HUDEP-2 (cell line): ENCODE measurements around the gene PARD3B.

Source experiments
- DNase-seq, 76 experiments: peaks; one replicate each; lab custom pipeline; 2025; ENCODE audit not compliant: unreplicated experiment in 76 of 76; lab: John Stamatoyannopoulos, UW

Gene PARD3B

DNA sequence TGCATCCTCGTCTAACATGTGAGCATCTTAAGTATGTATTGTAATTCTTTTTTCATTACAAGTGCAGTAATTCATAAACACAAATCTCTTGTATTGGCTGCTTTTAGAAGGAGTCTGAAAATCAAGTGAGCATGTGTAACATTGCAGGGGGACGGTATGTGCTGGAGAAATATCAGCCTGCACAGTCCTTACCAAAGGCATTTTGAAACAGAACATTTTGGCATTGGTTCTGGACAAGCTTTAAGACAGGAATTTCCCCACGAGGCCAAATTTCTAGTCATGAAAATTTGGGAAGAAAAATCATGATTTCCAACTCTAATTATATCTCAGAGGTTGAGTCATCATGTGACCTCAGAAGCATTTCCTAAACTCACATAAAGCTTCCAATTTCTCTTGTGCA lies 1112.3 kb downstream of the PARD3B start:
- no peak for DNase-seq

DNA sequence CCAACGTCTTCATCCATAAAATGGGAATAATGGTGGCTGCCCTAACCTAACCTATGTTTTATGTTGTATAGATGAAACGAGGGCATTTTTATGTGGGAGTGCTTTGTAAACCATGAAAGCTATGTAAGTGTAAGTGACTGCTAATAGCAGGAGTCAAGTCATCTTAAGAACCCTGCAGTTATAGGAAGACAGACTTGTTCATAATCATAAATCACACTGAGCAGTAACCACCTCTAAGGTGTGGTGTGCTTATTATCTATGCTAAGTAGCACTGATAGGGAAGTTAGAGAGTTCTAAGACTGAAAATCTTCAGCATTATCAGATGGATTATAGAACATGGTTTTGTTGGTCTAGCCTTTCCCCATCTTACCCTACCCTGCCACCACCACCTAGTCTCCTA lies 1112.8 kb downstream of the PARD3B start:
- DNase-seq: no peak

DNA sequence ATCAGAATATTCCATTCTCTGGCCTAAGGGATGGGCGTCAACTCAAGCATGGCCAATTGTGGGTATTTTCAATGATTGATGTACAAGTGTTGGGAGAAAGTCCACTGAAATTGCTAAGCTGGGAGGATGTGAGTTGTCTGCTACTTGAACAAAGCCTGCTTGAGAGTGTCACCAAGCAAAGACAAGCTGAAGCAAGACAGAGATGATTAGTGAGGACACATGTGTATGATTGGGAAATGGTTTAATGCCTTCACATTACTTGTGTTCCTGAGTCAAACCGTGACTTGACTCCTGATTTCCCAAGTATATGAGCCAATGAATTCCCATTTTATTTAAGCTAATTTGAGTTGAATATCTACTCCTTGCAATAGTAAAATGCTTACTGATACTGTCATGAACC lies 1113.3 kb downstream of the PARD3B start:
- DNase-seq: no peak

DNA sequence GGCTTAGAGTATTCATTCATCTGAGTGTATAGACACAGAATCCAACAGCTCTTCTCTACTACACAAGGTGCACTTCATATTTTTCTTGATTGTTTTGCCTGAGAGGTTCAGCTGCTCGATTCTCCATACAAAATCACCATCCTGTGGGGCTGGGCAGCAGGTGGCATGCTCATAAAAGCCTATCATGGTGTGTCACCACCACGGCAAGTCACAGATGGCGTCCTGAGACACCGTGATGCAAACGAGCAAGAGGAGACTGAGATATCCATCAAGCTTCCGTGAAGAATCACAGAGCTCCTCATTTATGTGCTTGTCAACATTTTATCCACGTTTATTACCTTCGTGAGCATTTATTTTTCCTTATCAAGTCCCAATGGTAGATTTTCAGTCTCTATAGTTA lies 1114.6 kb downstream of the PARD3B start:
- no peak for DNase-seq

DNA sequence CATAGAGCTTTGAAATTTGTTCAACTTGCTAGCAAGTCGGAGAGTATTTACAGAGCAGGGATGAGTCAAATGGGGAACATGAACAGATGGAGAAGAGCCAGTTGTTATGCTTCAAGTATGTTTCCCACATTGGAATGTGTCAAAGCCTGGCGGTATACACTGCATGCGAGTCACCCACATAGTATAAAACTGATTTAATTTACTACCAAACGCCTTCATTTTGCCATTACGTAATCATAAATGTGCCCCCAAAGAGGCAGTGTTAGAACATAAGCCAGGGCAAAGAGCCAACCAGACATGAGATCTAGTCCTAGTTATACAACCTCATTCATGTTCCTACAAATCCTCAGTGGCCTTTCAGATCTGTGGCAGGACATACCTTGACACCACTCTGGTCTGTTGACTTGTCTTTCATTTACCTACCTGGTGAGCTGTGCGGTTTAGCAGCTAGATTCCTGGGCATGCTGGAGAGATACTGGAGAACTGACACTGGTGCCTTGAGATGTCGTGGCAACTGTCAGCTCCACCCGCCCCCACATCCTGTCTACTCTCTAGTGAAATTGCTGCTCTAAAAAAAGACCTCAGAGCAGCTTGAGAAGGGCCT lies 1115.3 kb downstream of the PARD3B start:
- DNase-seq: no peak

DNA sequence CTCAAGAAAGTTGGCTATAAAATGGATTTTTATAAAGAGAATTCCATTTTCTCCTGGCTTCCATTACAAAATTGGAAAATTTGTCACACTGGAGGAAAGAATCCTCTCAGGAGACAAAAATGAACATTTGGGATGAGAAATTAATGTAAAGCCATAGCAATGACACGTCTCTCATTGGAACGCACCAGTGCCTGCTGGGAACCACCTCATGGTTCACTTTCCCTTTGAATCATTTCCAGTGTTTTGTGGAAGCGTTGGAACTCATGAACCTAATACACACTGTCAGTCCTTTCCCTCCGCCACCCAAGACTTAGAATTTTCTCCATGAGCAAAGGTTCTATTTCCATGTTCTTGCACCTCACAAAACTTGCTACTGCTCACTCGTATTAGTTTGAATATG lies 1116.0 kb downstream of the PARD3B start:
- no peak for DNase-seq

DNA sequence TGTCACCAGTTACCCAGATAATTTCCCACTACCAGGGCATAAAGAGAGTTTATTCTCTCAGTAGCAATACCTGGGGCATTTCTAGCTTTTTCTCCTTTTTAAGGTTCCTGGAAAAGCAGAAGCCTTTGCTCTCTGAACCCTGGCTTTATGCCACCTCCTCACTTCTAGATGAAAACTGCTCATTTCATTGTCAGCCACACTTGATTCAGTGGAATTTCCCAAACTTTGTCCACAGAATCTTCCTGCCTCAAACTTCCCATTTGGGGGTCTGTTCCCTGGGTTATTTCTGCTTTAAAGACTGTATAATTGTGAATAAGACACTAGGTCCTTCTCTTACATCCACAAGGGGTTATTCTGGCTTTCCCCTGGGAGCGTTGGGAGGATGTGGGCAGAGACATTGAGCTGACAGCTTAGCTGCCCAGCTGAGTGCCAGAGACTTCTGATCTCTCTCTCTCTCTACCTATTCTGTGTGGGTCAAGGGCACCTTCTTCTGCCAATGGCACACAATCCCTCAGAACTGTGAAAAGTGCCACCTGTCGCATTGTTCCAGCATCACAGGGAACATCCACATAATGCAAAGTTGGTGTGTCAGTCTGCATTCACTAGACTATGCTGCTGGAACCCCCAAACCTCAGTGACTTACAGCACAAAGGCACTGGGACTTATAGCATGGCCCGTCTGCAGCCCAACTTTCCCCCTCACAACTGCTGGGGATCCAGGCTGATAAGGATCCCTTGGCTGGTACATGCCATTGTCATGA lies 1117.1 kb downstream of the PARD3B start:
- no peak for DNase-seq

DNA sequence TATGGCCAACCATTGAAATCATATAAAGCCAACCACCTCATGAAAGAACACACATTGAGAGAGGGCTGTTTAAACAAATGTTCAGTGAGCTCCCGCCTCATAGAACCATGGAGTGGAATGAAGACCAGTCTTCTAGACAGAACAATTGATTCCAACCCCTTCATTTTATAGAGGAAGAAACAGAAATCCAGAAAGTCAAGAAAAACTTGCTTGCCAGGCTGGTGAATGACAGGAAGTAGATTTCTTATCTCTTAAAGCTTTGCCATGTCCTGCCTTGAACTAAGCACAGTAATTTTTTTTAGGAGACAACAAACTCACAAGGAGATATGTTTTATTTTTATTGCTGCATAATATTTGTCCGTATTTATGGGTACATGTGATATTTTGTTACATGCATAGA lies 1120.5 kb downstream of the PARD3B start:
- no peak for DNase-seq
